Femur (tissue), 1 donor: ENCODE results near the gene ATP6V0E2.

Experiments used
- DNase-seq: peaks from one replicate; pipeline ENCODE4 v3.0.0-alpha.2; 2017

ATP6V0E2 gene

GRCh38 chr7:149838992-149839408 lies 34.8 kb upstream of the ATP6V0E2 start:
- no peak for DNase-seq

GRCh38 chr7:149839933-149840332 lies 33.8 kb upstream of the ATP6V0E2 start:
- no peak for DNase-seq

- no peak for DNase-seq
These were observed 30.2 kb upstream of the ATP6V0E2 start for GRCh38 chr7:149843566-149843965.

GRCh38 chr7:149844445-149844844 lies 29.3 kb upstream of the ATP6V0E2 start:
- DNase-seq = no peak

- DNase-seq = no peak
These were observed 28.4 kb upstream of the ATP6V0E2 start for GRCh38 chr7:149845257-149845980.

GRCh38 chr7:149846021-149846420 lies 27.7 kb upstream of the ATP6V0E2 start:
- no peak for DNase-seq

- no peak for DNase-seq
These were observed 27.2 kb upstream of the ATP6V0E2 start for GRCh38 chr7:149846436-149847046.

GRCh38 chr7:149849174-149849573 lies 24.6 kb upstream of the ATP6V0E2 start:
- no peak for DNase-seq

- DNase-seq = no peak
These were observed 23.7 kb upstream of the ATP6V0E2 start for GRCh38 chr7:149850007-149850594.

- DNase-seq = no peak
These were observed 23.1 kb upstream of the ATP6V0E2 start for GRCh38 chr7:149850716-149851115.

GRCh38 chr7:149851449-149851848 lies 22.3 kb upstream of the ATP6V0E2 start:
- no peak for DNase-seq

- no peak for DNase-seq
These were observed 20.6 kb upstream of the ATP6V0E2 start for GRCh38 chr7:149853157-149853556.

GRCh38 chr7:149854611-149855360 lies 19.0 kb upstream of the ATP6V0E2 start:
- peak; percentile 47 for DNase-seq

- DNase-seq = no peak
These were observed 18.1 kb upstream of the ATP6V0E2 start for GRCh38 chr7:149855361-149856305.

GRCh38 chr7:149856583-149856982 lies 17.2 kb upstream of the ATP6V0E2 start:
- DNase-seq = no peak

- no peak for DNase-seq
These were observed 14.4 kb upstream of the ATP6V0E2 start for GRCh38 chr7:149859369-149859768.

- no peak for DNase-seq
These were observed 13.9 kb upstream of the ATP6V0E2 start for GRCh38 chr7:149859876-149860275.

GRCh38 chr7:149860821-149861727 lies 12.7 kb upstream of the ATP6V0E2 start:
- DNase-seq = no peak

GRCh38 chr7:149861728-149862045 lies 12.1 kb upstream of the ATP6V0E2 start:
- DNase-seq = no peak

GRCh38 chr7:149862156-149862555 lies 11.6 kb upstream of the ATP6V0E2 start:
- DNase-seq = no peak

- DNase-seq = no peak
These were observed 10.3 kb upstream of the ATP6V0E2 start for GRCh38 chr7:149863500-149863899.
